Measurements from ENCODE around the gene GNAL.

GNAL gene

GRCh38 chr18:11932393-11932792, 243.3 kb downstream of the GNAL start:
- H3K9me2 ChIP-seq (replicated peaks; ENCODE audit: insufficient read depth, low read length): no peaks in the 10 kb centered on the region
- no peak overlapping the region for H3K27ac ChIP-seq (ENCODE audit: low read depth, low read length)
- H3K36me3 ChIP-seq (ENCODE audit: low read length): no peaks in the 10 kb centered on the region
- H3K9ac ChIP-seq (ENCODE audit: low read length): no peak overlapping the region
- TF ChIP-seq CTCF (IDR thresholded peaks at IDR 0.05; ENCODE audit: insufficient read depth, low read length, poor library complexity, severe bottlenecking): no peak
- no peak for TF ChIP-seq EZH2phosphoT487 (conservative IDR thresholded peaks at IDR 0.05; ENCODE audit: low read length)
- H3F3A ChIP-seq (ENCODE audit: insufficient read depth): no peaks in the 10 kb centered on the region
- no peaks in the 10 kb centered on the region for H3K9me3 ChIP-seq (ENCODE audit: insufficient read depth, low read length)
- no peak overlapping the region for H3K4me3 ChIP-seq (ENCODE audit: insufficient read depth, low read length, poor library complexity, severe bottlenecking)
- H3K4me2 ChIP-seq (ENCODE audit: low read depth, low read length, poor library complexity, severe bottlenecking): no peak overlapping the region
- H3K79me2 ChIP-seq (ENCODE audit: insufficient read depth, low read length): no peaks in the 10 kb centered on the region
- no peaks in the 10 kb centered on the region for H3K27me3 ChIP-seq (ENCODE audit: low read length)
- no peak overlapping the region for H2AFZ ChIP-seq (ENCODE audit: low read depth, low read length, severe bottlenecking)
- H4K20me1 ChIP-seq (ENCODE audit: low read depth, low read length): no peaks in the 10 kb centered on the region
